Measurements from ENCODE around the gene IL5RA. TPM values are rescaled to one million over a fixed set of nuclear protein-coding genes. Genes with fewer than 3 reads are reported as not detected.

Gene IL5RA
- total and polyA plus RNA-seq, 10 of the 15 experiments (the other 5 are each of a cell fraction or from before 2014, with no cell fraction given) = 0.04 to 0.53 (median 0.14) TPM; not detected in 6

DNA sequence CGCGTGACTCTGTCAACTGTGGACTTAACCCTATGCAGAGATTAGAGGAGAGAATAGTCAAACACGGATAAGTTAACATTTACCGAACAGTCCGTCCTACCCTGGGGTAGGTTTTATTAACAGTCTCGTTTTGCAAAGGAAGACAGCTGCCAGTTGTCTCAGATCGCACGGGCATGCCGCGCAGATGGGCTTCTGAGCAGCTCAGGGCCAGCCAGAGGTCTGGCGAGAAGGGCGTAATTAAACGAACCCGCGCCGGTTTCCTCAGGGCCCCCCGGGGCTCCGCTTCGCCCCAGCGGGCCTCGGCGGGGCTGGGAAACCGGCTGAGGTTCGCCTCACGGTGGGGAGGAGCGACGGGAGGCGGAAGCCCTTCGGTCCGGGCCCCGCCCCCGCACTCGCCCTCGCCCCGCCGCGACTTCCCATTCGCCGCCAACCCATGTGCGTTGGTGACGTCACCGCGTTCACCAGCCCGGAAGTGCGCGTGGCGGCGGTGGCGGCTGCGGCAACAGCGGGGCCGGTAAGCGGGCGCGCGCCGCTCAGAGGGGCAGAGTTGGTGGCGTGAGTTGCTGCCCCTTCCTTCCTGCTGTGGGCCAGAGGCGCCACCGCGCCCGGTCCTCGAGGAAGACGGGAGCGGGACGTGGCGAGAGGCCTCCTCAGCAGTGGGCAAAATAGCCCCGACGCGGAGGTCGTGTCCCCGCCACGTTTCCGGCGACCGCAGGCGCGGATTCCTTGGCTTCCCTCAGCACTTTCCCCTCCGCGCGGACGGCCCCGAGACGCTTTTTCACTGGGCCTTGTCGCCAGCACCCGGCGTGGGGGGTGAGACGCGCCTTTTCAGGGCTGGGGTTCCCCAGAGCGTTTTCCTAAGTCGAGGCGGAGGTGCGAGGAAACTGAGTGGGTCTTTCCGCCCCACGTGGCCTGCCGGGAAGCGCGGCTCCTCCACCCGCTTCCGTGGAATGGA lies 16.6 kb upstream of the IL5RA start, which contains the start of gene TRNT1:
TSS of gene TRNT1 (plus strand) at position 464 of the 955 bp plus-strand sequence. CDS start 2,101 bp downstream, outside the sequence.
- WGBS (ENCODE audit: insufficient coverage, insufficient replicate concordance, low lambda C conversion rate, missing lambda C conversion rate) = 3% methylated on average over 67 of the region's 100 CpGs
- H3K27ac ChIP-seq (ENCODE audit: control insufficient read depth, insufficient read depth) = peak within 1 kb of the TSS; percentile 87
- peak within 1 kb of the TSS; percentile 94 for H2AFZ ChIP-seq (ENCODE audit: control insufficient read depth, low read depth, low read length)
- H3K36me3 ChIP-seq (ENCODE audit: control insufficient read depth in 2 of 2, insufficient read depth in 2 of 2, low read length in 1 of 2) = peaks cover 0 to 11% of the 10 kb centered on the region in 2 experiments; a peak in 3 of 4 replicates
- H3K27me3 ChIP-seq (replicated peaks in 1 of 2; ENCODE audit: control insufficient read depth in 2 of 2, insufficient read depth in 2 of 2, low read length in 1 of 2) = no peaks in the 10 kb centered on the region
- H3K4me3 ChIP-seq = peak within 1 kb of the TSS; percentile 89
- intact Hi-C loops (cut with micrococcal nuclease; ENCODE audit: unreplicated experiment) = loop anchor here (2.0 to 5.0 kb wide), 3 partner anchors 38 to 89 kb away; partner anchors contain the start of gene CRBN
- H3K4me2 ChIP-seq (ENCODE audit: control insufficient read depth, insufficient read depth) = peak within 1 kb of the TSS; percentile 93
- FAIRE-seq = peak; percentile 75
- peak; percentile 95 for ATAC-seq
- RAD21 ChIA-PET (ENCODE audit: unreplicated experiment) = no interaction called here
- in situ Hi-C loops (cut with MboI) = no loop called here
- peaks cover 9% of the 10 kb centered on the region; the same call in 1 of the 2 replicates for H3K4me1 ChIP-seq (ENCODE audit: control insufficient read depth, insufficient read depth, low read length)
- H3K9me3 ChIP-seq (replicated peaks; ENCODE audit: control insufficient read depth, insufficient read depth, low read length) = peaks cover 2% of the 10 kb centered on the region; the same call in 1 of the 3 replicates
- peaks cover 38% of the 10 kb centered on the region for H3K79me2 ChIP-seq (ENCODE audit: control insufficient read depth, insufficient read depth, low read length)
- peak within 1 kb of the TSS; percentile 84 for H3K9ac ChIP-seq (ENCODE audit: control insufficient read depth, insufficient read depth, low read length)
- DNase-seq (ENCODE audit: low read depth, low spot score) = peak; percentile 69
- no peaks in the 10 kb centered on the region for H4K20me1 ChIP-seq (ENCODE audit: control insufficient read depth, insufficient read depth)
- no TSS peak for BruUV-seq (replicated peaks)
- POLR2A ChIA-PET = interaction anchor here (0.9 to 1.0 kb wide), 2 partner anchors 39 to 143 kb away, joined by 3 read pairs; no protein-coding TSS in a partner anchor
- SMC1A ChIA-PET (ENCODE audit: uncharacterized antibody, unreplicated experiment) = interaction anchor here (1.2 kb wide), 1 partner anchor 11 kb away, joined by 3 read pairs; no protein-coding TSS in a partner anchor
- CTCF ChIA-PET = interaction anchor here (0.8 kb wide), 1 partner anchor 73 kb away, joined by 3 read pairs; no protein-coding TSS in a partner anchor
- TF ChIP-seq CUX1 (IDR thresholded peaks at IDR 0.05; ENCODE audit: insufficient replicate concordance, low read depth, low read length) (no peak), FOS (IDR thresholded peaks at IDR 0.05; ENCODE audit: borderline replicate concordance, extremely low read depth, insufficient read length) (no peak), BACH1 (IDR thresholded peaks at IDR 0.05; ENCODE audit: borderline replicate concordance) (peak; percentile 73), NBN (IDR thresholded peaks at IDR 0.05) (peak; percentile 98), RAD51 (IDR thresholded peaks at IDR 0.05) (no peak), ETV6 (conservative IDR thresholded peaks at IDR 0.05 in 1 of 2, IDR thresholded peaks at IDR 0.05 in 1 of 2; ENCODE audit: borderline replicate concordance in 1 of 2, low read depth in 1 of 2) (no peak), IRF4 (IDR thresholded peaks at IDR 0.05; ENCODE audit: low read depth, low read length) (no peak), ZBED1 (IDR thresholded peaks at IDR 0.05; ENCODE audit: borderline replicate concordance) (peak; percentile 53; the same call in 1 of the 2 replicates), POLR2AphosphoS5 (IDR thresholded peaks at IDR 0.05; ENCODE audit: low read length) (peak; percentile 96), E2F4 (IDR thresholded peaks at IDR 0.05; ENCODE audit: low read depth, low read length) (no peak), NFIC (IDR thresholded peaks at IDR 0.05; ENCODE audit: low read depth, low read length) (no peak), NFXL1 (IDR thresholded peaks at IDR 0.05; ENCODE audit: borderline replicate concordance) (no peak), GATAD2B (conservative IDR thresholded peaks at IDR 0.05; ENCODE audit: low read depth) (peak; percentile 96), MEF2B (IDR thresholded peaks at IDR 0.05; ENCODE audit: partially characterized antibody, poor library complexity, severe bottlenecking) (peak; percentile 72)
- TF ChIP-seq, protein P1, sequence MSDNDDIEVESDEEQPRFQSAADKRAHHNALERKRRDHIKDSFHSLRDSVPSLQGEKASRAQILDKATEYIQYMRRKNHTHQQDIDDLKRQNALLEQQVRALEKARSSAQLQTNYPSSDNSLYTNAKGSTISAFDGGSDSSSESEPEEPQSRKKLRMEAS (IDR thresholded peaks at IDR 0.05; ENCODE audit: low read depth, low read length) = peak; percentile 69; the same call in 1 of the 2 replicates

Measured in GM12878 (cell line).